HEK293 (cell line): ENCODE data around the gene TMEM135.

Source experiments
- CTCF ChIA-PET: fragments of 350-600 bp; formaldehyde crosslinking; extraction: SDS; loops from one replicate; lab custom pipeline; 2021; ENCODE audit warnings: antibody characterized with exemption; lab: Yijun Ruan, JAX
- POLR2A ChIA-PET: fragments of 300-600 bp; formaldehyde crosslinking; extraction: SDS; loops from one replicate; lab custom pipeline; 2020; ENCODE audit warnings: antibody characterized with exemption, inconsistent platforms; lab: Yijun Ruan, JAX
- H3K27ac ChIP-seq: fragments of 200-500 bp; sonication (Bioruptor generic); 2 replicates; pipeline ENCODE4 v1.5.1; 2014; ENCODE audit warnings: low read depth, low read length, control low read depth, inconsistent platforms; ENCODE audit errors: extremely low read depth
- H3K36me3 ChIP-seq, 2 experiments: fragments of 200-500 bp in 1 of 2; sonication (Bioruptor generic) in 1 of 2; 1 replicate in 1 of 2; 2 replicates in 1 of 2; pipeline ENCODE4 v1.5.1; 2014 to 2017; ENCODE audit warnings: inconsistent platforms in 2 of 2, low read length in 2 of 2; ENCODE audit not compliant: control insufficient read depth in 2 of 2, insufficient read depth in 1 of 2
- H3K4me1 ChIP-seq: fragments of 200-500 bp; sonication (Bioruptor generic); 2 replicates; pipeline ENCODE4 v1.5.1; 2014; ENCODE audit warnings: mild to moderate bottlenecking, low read length, inconsistent platforms; ENCODE audit not compliant: control insufficient read depth, insufficient read depth
- H3K4me3 ChIP-seq: 2 replicates; pipeline ENCODE4 v1.5.1; 2011; ENCODE audit warnings: low read depth, mild to moderate bottlenecking, control low read depth, low read length, moderate library complexity
- H3K9me3 ChIP-seq: fragments of 200-500 bp; sonication (Bioruptor generic); 2 replicates; pipeline ENCODE4 v1.5.1; 2014; ENCODE audit warnings: low read depth, low read length, inconsistent platforms; ENCODE audit not compliant: control insufficient read depth, insufficient read depth
- KLF7 ChIP-seq: fragments of 450-650 bp; formaldehyde crosslinking; IDR thresholded peaks from 2 replicates; pipeline ENCODE4 v1.5.1; 2016; ENCODE audit warnings: missing biosample characterization, missing genetic modification characterization, borderline replicate concordance
- OSR2 ChIP-seq: fragments of 450-650 bp; formaldehyde crosslinking; IDR thresholded peaks from 2 replicates; pipeline ENCODE4 v1.5.1; 2016; ENCODE audit warnings: missing biosample characterization, missing genetic modification characterization
- PRDM1 ChIP-seq: fragments of 450-650 bp; formaldehyde crosslinking; IDR thresholded peaks from 2 replicates; pipeline ENCODE4; 2016; ENCODE audit warnings: missing biosample characterization, missing genetic modification characterization
- SCRT2 ChIP-seq: fragments of 450-650 bp; formaldehyde crosslinking; IDR thresholded peaks from 2 replicates; pipeline ENCODE4 v1.5.1; 2016; ENCODE audit warnings: missing biosample characterization, missing genetic modification characterization
- SETDB1 ChIP-seq: IDR thresholded peaks from one replicate; pipeline ENCODE4 v1.6.1; 2017; ENCODE audit warnings: mild to moderate bottlenecking, low read length, moderate library complexity, mixed read lengths; ENCODE audit not compliant: insufficient read length
- SP3 ChIP-seq: fragments of 450-650 bp; formaldehyde crosslinking; IDR thresholded peaks from 2 replicates; pipeline ENCODE4 v1.5.1; 2016; ENCODE audit warnings: missing biosample characterization, missing genetic modification characterization
- ZFP37 ChIP-seq: fragments of 450-650 bp; formaldehyde crosslinking; IDR thresholded peaks from 2 replicates; pipeline ENCODE4 v1.5.1; 2016; ENCODE audit warnings: missing biosample characterization, missing genetic modification characterization
- ZNF211 ChIP-seq: fragments of 450-650 bp; formaldehyde crosslinking; IDR thresholded peaks from 2 replicates; pipeline ENCODE4 v1.5.1; 2016; ENCODE audit warnings: low read depth, missing biosample characterization, missing genetic modification characterization
- ZNF24 ChIP-seq: fragments of 450-650 bp; formaldehyde crosslinking; IDR thresholded peaks from 2 replicates; pipeline ENCODE4 v1.5.1; 2016; ENCODE audit warnings: missing biosample characterization, missing genetic modification characterization
- ZNF324 ChIP-seq: fragments of 450-650 bp; formaldehyde crosslinking; IDR thresholded peaks from 2 replicates; pipeline ENCODE4 v1.5.1; 2016; ENCODE audit warnings: missing biosample characterization, missing genetic modification characterization
- ZNF48 ChIP-seq: fragments of 450-650 bp; formaldehyde crosslinking; IDR thresholded peaks from 2 replicates; pipeline ENCODE4 v1.5.1; 2016; ENCODE audit warnings: missing biosample characterization, missing genetic modification characterization
- ZNF529 ChIP-seq: fragments of 450-650 bp; formaldehyde crosslinking; IDR thresholded peaks from 2 replicates; pipeline ENCODE4 v1.5.1; 2017; ENCODE audit warnings: missing genetic modification characterization, missing biosample characterization; ENCODE audit not compliant: insufficient replicate concordance
- TF ChIP-seq, protein P1 (sequence below): fragments of 450-650 bp; formaldehyde crosslinking; IDR thresholded peaks from 2 replicates; pipeline ENCODE4 v1.5.1; 2016; ENCODE audit warnings: missing biosample characterization, missing genetic modification characterization
- TF ChIP-seq, protein P2 (sequence below): fragments of 450-650 bp; formaldehyde crosslinking; IDR thresholded peaks from 2 replicates; pipeline ENCODE4 v1.5.1; 2016; ENCODE audit warnings: missing biosample characterization, missing genetic modification characterization
- TF ChIP-seq, protein P3 (sequence below): fragments of 450-650 bp; IDR thresholded peaks from 2 replicates; pipeline ENCODE4 v1.5.1; 2018; ENCODE audit warnings: missing biosample characterization, mild to moderate bottlenecking, missing genetic modification characterization
- TF ChIP-seq, protein P4 (sequence below): fragments of 450-650 bp; formaldehyde crosslinking; IDR thresholded peaks from 2 replicates; pipeline ENCODE4; 2016; ENCODE audit warnings: missing biosample characterization, missing genetic modification characterization
- TF ChIP-seq, protein P5 (sequence below): fragments of 450-650 bp; formaldehyde crosslinking; IDR thresholded peaks from 2 replicates; pipeline ENCODE4 v1.5.1; 2016; ENCODE audit warnings: missing biosample characterization, missing genetic modification characterization
- TF ChIP-seq, protein P6 (sequence below): fragments of 450-650 bp; IDR thresholded peaks from 2 replicates; pipeline ENCODE4 v1.5.1; 2018; ENCODE audit warnings: missing biosample characterization, missing genetic modification characterization
- TF ChIP-seq, protein P7 (sequence below): fragments of 450-650 bp; formaldehyde crosslinking; IDR thresholded peaks from 2 replicates; pipeline ENCODE4 v1.5.1; 2016; ENCODE audit warnings: missing biosample characterization, missing genetic modification characterization

TMEM135 gene

DNA sequence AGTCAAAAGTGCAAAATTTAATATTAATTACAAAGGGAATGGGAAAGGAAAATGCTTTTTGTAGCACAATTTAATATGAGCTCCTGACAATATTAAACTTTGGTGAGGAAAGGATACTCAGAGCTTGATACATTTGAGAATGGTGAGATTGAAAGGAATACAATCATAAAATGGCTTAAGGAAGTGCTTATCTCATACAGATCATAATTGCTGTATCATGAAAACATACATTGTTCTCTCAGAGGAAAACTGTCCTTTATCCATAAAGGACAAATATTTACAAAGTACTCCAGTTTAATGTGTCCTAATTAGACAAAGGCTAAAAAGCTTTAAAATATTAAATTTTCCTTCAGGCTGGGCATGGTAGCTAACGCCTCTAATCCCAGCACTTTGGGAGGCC lies 260.4 kb downstream of the TMEM135 start (continued):
- no peak for TF ChIP-seq PRDM1 (tag by site-specific recombination)
- TF ChIP-seq, protein P1, sequence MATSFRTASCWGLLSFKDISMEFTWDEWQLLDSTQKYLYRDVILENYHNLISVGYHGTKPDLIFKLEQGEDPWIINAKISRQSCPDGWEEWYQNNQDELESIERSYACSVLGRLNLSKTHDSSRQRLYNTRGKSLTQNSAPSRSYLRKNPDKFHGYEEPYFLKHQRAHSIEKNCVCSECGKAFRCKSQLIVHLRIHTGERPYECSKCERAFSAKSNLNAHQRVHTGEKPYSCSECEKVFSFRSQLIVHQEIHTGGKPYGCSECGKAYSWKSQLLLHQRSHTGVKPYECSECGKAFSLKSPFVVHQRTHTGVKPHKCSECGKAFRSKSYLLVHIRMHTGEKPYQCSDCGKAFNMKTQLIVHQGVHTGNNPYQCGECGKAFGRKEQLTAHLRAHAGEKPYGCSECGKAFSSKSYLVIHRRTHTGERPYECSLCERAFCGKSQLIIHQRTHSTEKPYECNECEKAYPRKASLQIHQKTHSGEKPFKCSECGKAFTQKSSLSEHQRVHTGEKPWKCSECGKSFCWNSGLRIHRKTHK (tag by site-specific recombination): no peak
- no peak for TF ChIP-seq ZNF24
- TF ChIP-seq, protein P2, sequence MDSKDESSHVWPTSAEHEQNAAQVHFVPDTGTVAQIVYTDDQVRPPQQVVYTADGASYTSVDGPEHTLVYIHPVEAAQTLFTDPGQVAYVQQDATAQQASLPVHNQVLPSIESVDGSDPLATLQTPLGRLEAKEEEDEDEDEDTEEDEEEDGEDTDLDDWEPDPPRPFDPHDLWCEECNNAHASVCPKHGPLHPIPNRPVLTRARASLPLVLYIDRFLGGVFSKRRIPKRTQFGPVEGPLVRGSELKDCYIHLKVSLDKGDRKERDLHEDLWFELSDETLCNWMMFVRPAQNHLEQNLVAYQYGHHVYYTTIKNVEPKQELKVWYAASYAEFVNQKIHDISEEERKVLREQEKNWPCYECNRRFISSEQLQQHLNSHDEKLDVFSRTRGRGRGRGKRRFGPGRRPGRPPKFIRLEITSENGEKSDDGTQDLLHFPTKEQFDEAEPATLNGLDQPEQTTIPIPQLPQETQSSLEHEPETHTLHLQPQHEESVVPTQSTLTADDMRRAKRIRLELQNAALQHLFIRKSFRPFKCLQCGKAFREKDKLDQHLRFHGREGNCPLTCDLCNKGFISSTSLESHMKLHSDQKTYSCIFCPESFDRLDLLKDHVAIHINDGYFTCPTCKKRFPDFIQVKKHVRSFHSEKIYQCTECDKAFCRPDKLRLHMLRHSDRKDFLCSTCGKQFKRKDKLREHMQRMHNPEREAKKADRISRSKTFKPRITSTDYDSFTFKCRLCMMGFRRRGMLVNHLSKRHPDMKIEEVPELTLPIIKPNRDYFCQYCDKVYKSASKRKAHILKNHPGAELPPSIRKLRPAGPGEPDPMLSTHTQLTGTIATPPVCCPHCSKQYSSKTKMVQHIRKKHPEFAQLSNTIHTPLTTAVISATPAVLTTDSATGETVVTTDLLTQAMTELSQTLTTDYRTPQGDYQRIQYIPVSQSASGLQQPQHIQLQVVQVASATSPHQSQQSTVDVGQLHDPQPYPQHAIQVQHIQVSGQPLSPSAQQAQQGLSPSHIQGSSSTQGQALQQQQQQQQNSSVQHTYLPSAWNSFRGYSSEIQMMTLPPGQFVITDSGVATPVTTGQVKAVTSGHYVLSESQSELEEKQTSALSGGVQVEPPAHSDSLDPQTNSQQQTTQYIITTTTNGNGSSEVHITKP: no peak
- no peak for TF ChIP-seq ZNF211 (tag by site-specific recombination)
- no peak for TF ChIP-seq KLF7 (tag by site-specific recombination)
- TF ChIP-seq ZNF324 (tag by site-specific recombination): no peak
- TF ChIP-seq, protein P3, sequence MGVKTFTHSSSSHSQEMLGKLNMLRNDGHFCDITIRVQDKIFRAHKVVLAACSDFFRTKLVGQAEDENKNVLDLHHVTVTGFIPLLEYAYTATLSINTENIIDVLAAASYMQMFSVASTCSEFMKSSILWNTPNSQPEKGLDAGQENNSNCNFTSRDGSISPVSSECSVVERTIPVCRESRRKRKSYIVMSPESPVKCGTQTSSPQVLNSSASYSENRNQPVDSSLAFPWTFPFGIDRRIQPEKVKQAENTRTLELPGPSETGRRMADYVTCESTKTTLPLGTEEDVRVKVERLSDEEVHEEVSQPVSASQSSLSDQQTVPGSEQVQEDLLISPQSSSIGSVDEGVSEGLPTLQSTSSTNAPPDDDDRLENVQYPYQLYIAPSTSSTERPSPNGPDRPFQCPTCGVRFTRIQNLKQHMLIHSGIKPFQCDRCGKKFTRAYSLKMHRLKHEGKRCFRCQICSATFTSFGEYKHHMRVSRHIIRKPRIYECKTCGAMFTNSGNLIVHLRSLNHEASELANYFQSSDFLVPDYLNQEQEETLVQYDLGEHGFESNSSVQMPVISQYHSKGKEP (tag by site-specific recombination): no peak
- no peak for TF ChIP-seq SP3 (tag by site-specific recombination)
- TF ChIP-seq ZFP37 (tag by site-specific recombination): no peak

DNA sequence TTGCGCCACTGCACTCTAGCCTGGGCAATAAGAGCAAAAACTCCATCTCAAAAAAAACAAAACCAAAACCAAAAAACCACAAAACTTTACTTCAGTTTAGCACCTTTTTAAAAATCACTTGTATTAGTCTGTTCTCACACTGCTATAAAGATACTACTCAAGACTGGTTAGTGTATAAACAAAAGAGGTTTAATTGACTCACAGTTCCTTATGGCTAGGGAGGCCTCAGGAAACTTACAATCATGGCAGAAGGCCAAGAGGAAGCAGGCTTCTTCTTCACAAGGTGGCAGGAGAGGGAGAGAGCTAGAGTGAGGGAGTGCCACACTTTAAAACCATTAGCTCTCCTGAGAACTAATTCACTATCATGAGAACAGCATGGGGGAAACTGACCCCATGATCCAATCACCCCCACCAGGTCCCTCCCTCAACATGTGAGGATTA lies 261.3 kb downstream of the TMEM135 start:
- no peaks in the 10 kb centered on the region for H3K9me3 ChIP-seq
- no peaks in the 10 kb centered on the region for H3K36me3 ChIP-seq
- H3K4me1 ChIP-seq: no peaks in the 10 kb centered on the region
- TF ChIP-seq OSR2 (tag by site-specific recombination) (no peak), SETDB1 (peak; percentile 62)
- TF ChIP-seq, protein P4, sequence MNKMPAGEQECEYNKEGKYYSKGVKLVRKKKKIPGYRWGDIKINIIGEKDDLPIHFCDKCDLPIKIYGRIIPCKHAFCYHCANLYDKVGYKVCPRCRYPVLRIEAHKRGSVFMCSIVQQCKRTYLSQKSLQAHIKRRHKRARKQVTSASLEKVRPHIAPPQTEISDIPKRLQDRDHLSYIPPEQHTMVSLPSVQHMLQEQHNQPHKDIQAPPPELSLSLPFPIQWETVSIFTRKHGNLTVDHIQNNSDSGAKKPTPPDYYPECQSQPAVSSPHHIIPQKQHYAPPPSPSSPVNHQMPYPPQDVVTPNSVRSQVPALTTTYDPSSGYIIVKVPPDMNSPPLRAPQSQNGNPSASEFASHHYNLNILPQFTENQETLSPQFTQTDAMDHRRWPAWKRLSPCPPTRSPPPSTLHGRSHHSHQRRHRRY: no peak
- H3K27ac ChIP-seq: no peak overlapping the region
- POLR2A ChIA-PET: no interaction called here
- no peak overlapping the region for H3K4me3 ChIP-seq
- CTCF ChIA-PET: interaction anchor here (0.9 to 2.8 kb wide), 3 partner anchors 9 to 201 kb away, joined by 5 to 21 read pairs (median 9); no protein-coding TSS in a partner anchor

DNA sequence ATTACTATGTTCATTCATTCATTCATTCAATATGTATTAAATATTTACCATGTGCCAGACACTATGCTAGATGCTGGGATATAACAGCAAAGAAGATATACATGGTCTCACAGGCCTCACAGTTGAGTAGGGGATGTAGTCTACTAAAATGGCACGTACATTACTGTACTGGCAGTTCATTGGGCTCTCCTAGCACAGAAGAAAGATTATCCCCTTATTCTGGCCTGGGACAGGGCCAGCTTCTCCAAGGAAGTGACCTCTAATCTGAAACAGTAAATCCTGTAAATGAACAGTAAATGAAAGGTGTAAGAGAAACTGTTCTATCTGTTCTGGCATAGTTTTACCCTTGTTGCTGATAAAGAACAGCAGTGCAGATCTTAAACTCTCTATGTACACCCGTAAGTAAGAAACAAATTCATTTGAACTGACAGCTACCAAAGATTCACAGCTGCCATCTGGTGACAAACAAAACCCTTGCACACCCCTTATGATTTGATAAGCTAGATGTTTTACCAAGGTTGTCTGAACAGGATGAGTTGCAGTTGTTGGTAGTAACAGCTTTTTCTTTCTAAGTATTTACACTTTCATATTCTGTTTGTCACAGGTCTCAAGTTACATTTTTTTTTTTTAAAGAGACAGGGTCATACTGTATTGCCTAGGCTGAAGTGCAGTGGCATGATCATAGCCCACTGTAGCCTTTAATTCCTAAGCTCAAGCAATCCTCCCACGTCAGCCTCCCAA lies 263.1 kb downstream of the TMEM135 start:
- H3K4me3 ChIP-seq: no peak overlapping the region
- ChIA-PET POLR2A (no interaction called here), CTCF (interaction anchor here (0.6 to 2.8 kb wide), 5 partner anchors 11 to 432 kb away, joined by 3 to 21 read pairs (median 4); no protein-coding TSS in a partner anchor)
- H3K4me1 ChIP-seq: no peaks in the 10 kb centered on the region
- H3K9me3 ChIP-seq: no peaks in the 10 kb centered on the region
- no peak overlapping the region for H3K27ac ChIP-seq
- H3K36me3 ChIP-seq: no peaks in the 10 kb centered on the region
- TF ChIP-seq, protein P5, sequence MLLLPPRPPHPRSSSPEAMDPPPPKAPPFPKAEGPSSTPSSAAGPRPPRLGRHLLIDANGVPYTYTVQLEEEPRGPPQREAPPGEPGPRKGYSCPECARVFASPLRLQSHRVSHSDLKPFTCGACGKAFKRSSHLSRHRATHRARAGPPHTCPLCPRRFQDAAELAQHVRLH: no peak
- TF ChIP-seq SCRT2 (tag by site-specific recombination): no peak
- TF ChIP-seq ZNF529 (tag by site-specific recombination): no peak
- TF ChIP-seq, protein P6, sequence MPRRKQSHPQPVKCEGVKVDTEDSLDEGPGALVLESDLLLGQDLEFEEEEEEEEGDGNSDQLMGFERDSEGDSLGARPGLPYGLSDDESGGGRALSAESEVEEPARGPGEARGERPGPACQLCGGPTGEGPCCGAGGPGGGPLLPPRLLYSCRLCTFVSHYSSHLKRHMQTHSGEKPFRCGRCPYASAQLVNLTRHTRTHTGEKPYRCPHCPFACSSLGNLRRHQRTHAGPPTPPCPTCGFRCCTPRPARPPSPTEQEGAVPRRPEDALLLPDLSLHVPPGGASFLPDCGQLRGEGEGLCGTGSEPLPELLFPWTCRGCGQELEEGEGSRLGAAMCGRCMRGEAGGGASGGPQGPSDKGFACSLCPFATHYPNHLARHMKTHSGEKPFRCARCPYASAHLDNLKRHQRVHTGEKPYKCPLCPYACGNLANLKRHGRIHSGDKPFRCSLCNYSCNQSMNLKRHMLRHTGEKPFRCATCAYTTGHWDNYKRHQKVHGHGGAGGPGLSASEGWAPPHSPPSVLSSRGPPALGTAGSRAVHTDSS (tag by site-specific recombination): no peak
- TF ChIP-seq ZNF48 (tag by site-specific recombination): no peak
- TF ChIP-seq, protein P7, sequence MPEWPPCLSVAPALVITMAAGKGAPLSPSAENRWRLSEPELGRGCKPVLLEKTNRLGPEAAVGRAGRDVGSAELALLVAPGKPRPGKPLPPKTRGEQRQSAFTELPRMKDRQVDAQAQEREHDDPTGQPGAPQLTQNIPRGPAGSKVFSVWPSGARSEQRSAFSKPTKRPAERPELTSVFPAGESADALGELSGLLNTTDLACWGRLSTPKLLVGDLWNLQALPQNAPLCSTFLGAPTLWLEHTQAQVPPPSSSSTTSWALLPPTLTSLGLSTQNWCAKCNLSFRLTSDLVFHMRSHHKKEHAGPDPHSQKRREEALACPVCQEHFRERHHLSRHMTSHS (tag by site-specific recombination): no peak
- no peak for TF ChIP-seq SETDB1
